ENCODE results near the gene ALMS1.

The ALMS1 gene

DNA sequence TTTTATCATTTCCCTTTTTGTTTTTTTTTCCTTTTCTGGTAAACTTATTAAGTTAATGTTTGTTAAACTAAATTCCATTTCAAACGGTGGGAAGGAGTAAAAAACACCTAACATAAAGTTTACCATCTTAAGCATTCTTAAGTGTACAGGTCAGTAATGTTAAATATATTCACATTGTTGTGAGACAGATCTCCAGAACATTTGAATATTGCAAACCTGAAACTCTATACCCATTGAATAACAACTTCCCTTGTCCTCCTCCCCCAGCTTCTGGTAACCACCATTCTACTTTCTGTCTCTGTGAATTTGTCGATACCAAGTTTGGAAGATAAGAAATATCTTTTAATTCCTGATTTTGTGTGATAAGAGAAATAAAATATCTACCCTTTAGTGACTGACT lies 268.5 kb downstream of the ALMS1 start:
- H3K4me1 ChIP-seq (ENCODE audit: control insufficient read depth, insufficient read depth, low read length): no peaks in the 10 kb centered on the region
- H3K27me3 ChIP-seq (ENCODE audit: control insufficient read depth, insufficient read depth, low read length): no peaks in the 10 kb centered on the region
- H3K36me3 ChIP-seq (ENCODE audit: control insufficient read depth, insufficient read depth, low read length): no peaks in the 10 kb centered on the region
- H3K4me3 ChIP-seq (ENCODE audit: low read depth, low read length): no peak overlapping the region
- no peaks in the 10 kb centered on the region for H3K9me3 ChIP-seq (ENCODE audit: control insufficient read depth, insufficient read depth, low read length)
- H3K9ac ChIP-seq (ENCODE audit: low read depth, low read length): no peak overlapping the region

Measured in iPS-15b (cell line).